Activated naive CD8-positive, alpha-beta T cell treated with anti-CD3 and anti-CD28 coated beads, Interleukin-2, amount 50 U/mL, for 16 hours (primary cell): ENCODE data around the gene JMJD8.

ENCODE experiments used
- DNase-seq: peaks from one replicate; pipeline ENCODE4 v3.0.0-alpha.2; 2020; ENCODE audit warnings: low read depth, low spot score

The JMJD8 gene

GRCh38 chr16:662095-662494, 22.0 kb downstream of the JMJD8 start:
- no peak for DNase-seq

- no peak for DNase-seq
These were observed 22.8 kb downstream of the JMJD8 start for GRCh38 chr16:661184-661821.

- DNase-seq = no peak
These were observed 23.5 kb downstream of the JMJD8 start for GRCh38 chr16:660459-661183.

GRCh38 chr16:660132-660458, 24.0 kb downstream of the JMJD8 start:
- no peak for DNase-seq

- no peak for DNase-seq
These were observed 24.5 kb downstream of the JMJD8 start for GRCh38 chr16:659618-660017.

- no peak for DNase-seq
These were observed 25.2 kb downstream of the JMJD8 start for GRCh38 chr16:658679-659571.

GRCh38 chr16:657487-657886, 26.6 kb downstream of the JMJD8 start:
- no peak for DNase-seq

- no peak for DNase-seq
These were observed 30.1 kb downstream of the JMJD8 start for GRCh38 chr16:654034-654433.

GRCh38 chr16:652454-653305, 31.5 kb downstream of the JMJD8 start:
- DNase-seq = no peak

GRCh38 chr16:651844-652243, 32.3 kb downstream of the JMJD8 start:
- no peak for DNase-seq

- no peak for DNase-seq
These were observed 34.5 kb downstream of the JMJD8 start for GRCh38 chr16:649631-650030.

- peak; percentile 87 for DNase-seq
These were observed 35.1 kb downstream of the JMJD8 start, which contains the start of gene WDR90 for GRCh38 chr16:648781-649589. Gene WDR90 (plus strand): TSS chr16:649365. CDS start chr16:649417, 52 bp downstream.

- DNase-seq = no peak
These were observed 35.9 kb downstream of the JMJD8 start for GRCh38 chr16:648071-648780.

GRCh38 chr16:647173-647902, 36.8 kb downstream of the JMJD8 start:
- DNase-seq = no peak

GRCh38 chr16:646679-647172, 37.4 kb downstream of the JMJD8 start:
- DNase-seq = no peak

- no peak for DNase-seq
These were observed 38.1 kb downstream of the JMJD8 start for GRCh38 chr16:645852-646678.

- DNase-seq = no peak
These were observed 39.6 kb downstream of the JMJD8 start for GRCh38 chr16:644556-644955.

GRCh38 chr16:643050-643368, 41.1 kb downstream of the JMJD8 start:
- DNase-seq = no peak
